C4-2B (cell line): Measurements from ENCODE around the gene CSPG4.
"Not testable (repeated sequence)": the region's sequence is repeated elsewhere in the genome, so short reads cannot be mapped to it uniquely, and the experiment has no call there.

ENCODE experiments used
- H3K27ac ChIP-seq: fragments of 450-650 bp; 2 replicates; pipeline ENCODE4 v1.5.1; 2017
- CTCF ChIP-seq: fragments of 450-650 bp; conservative IDR thresholded peaks from 2 replicates; pipeline ENCODE4 v1.5.1; 2017; ENCODE audit warnings: mild to moderate bottlenecking
- ZFX ChIP-seq: fragments of 450-650 bp; IDR thresholded peaks from 2 replicates; pipeline ENCODE4 v1.6.1; 2017

CSPG4 gene

GRCh38 chr15:75753145-75753544, 40.5 kb upstream of the CSPG4 start:
- no peak overlapping the region for H3K27ac ChIP-seq
- no peak for TF ChIP-seq ZFX
- TF ChIP-seq CTCF = no peak

- no peak for TF ChIP-seq CTCF
- no peak for TF ChIP-seq ZFX
Measured at GRCh38 chr15:75751891-75752290, 39.2 kb upstream of the CSPG4 start.

GRCh38 chr15:75751116-75751875, 38.6 kb upstream of the CSPG4 start:
- H3K27ac ChIP-seq = no peak overlapping the region
- no peak for TF ChIP-seq ZFX
- TF ChIP-seq CTCF = no peak

More at GRCh38 chr15:75751891-75752290, 39.2 kb upstream of the CSPG4 start:
- no peak overlapping the region for H3K27ac ChIP-seq

- no peak overlapping the region for H3K27ac ChIP-seq
- TF ChIP-seq ZFX = no peak
- no peak for TF ChIP-seq CTCF
Measured at GRCh38 chr15:75750261-75751050, 37.8 kb upstream of the CSPG4 start.

- TF ChIP-seq CTCF (no peak), ZFX (no peak)
- no peak overlapping the region for H3K27ac ChIP-seq
Measured at GRCh38 chr15:75749820-75750219, 37.2 kb upstream of the CSPG4 start.

GRCh38 chr15:75748882-75749281, 36.2 kb upstream of the CSPG4 start:
- H3K27ac ChIP-seq = not testable (repeated sequence)

GRCh38 chr15:75747121-75747520, 34.5 kb upstream of the CSPG4 start:
- H3K27ac ChIP-seq = not testable (repeated sequence)

- no peak for TF ChIP-seq ZFX
- no peak for TF ChIP-seq CTCF
- no peak overlapping the region for H3K27ac ChIP-seq
Measured at GRCh38 chr15:75745305-75745704, 32.7 kb upstream of the CSPG4 start.

- H3K27ac ChIP-seq = not testable (repeated sequence)
Measured at GRCh38 chr15:75742346-75742745, 29.7 kb upstream of the CSPG4 start.
